Measurements from ENCODE around the gene ATP11B. TPM values are rescaled to one million over a fixed set of nuclear protein-coding genes. Genes with fewer than 3 reads are reported as not detected.

Gene ATP11B
- total and polyA plus RNA-seq, 9 donors = 14.2 to 83.4 (median 54.4) TPM

DNA sequence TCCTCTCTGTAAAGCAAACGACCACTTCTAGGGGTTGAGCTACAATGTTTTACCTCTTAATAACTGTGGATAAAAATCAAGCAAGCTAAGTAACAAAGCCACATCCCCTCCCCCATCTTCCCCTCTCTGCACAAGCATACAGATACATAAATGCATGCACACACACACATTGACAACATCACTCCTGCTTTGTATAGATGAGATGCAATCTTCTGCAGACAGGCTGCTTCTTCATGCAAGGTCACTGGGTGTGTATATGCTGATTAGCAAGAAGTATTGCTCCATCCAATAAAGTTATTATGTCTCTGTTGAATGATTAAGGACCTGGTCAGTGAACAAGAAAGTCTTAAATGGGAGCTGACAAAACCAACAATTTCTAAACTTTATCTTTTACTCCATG is 8.8 kb upstream of the ATP11B start:
- Histone ChIP-seq H3K36me3 (no peaks in the 10 kb centered on the region), H3K4me3 (no peak overlapping the region), H3K9me3 (no peaks in the 10 kb centered on the region), H3K27ac (no peak overlapping the region), H3K4me1 (ENCODE audit: insufficient read depth) (no peaks in the 10 kb centered on the region), H3K27me3 (no peaks in the 10 kb centered on the region)
- 14 to 32% (median 17%) methylated on average over 1 of the region's 1 CpG for WGBS, 3 donors
- TF ChIP-seq, protein P1, sequence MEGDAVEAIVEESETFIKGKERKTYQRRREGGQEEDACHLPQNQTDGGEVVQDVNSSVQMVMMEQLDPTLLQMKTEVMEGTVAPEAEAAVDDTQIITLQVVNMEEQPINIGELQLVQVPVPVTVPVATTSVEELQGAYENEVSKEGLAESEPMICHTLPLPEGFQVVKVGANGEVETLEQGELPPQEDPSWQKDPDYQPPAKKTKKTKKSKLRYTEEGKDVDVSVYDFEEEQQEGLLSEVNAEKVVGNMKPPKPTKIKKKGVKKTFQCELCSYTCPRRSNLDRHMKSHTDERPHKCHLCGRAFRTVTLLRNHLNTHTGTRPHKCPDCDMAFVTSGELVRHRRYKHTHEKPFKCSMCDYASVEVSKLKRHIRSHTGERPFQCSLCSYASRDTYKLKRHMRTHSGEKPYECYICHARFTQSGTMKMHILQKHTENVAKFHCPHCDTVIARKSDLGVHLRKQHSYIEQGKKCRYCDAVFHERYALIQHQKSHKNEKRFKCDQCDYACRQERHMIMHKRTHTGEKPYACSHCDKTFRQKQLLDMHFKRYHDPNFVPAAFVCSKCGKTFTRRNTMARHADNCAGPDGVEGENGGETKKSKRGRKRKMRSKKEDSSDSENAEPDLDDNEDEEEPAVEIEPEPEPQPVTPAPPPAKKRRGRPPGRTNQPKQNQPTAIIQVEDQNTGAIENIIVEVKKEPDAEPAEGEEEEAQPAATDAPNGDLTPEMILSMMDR (IDR thresholded peaks at IDR 0.05) = no peak
- TF ChIP-seq POLR2A (IDR thresholded peaks at IDR 0.05) (no peak), EP300 (IDR thresholded peaks at IDR 0.05) (no peak)
- no peak for DNase-seq
- intact Hi-C loops (cut with DNase I) = no loop called here

DNA sequence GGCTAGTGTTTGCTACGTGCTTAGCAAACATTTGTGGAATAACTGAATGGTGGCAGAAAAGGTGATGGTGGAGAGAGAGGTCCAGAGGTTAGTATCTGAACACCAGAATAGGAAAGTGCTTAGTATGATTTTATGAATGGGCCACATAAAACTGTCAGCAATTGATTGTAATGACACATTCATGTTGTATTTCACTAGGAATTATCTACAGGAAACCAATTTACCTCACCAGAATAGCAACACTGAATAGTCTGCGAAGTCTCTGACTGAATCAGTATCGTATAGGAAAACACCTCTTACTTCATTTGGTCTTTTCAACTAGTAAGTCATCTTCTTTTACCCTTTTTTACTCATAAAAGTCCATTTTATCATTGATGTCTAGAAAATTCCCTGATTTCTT is 8.2 kb upstream of the ATP11B start:
- DNase-seq = no peak
- TF ChIP-seq POLR2A (IDR thresholded peaks at IDR 0.05) (no peak), EP300 (IDR thresholded peaks at IDR 0.05) (no peak)
- TF ChIP-seq, protein P1 (IDR thresholded peaks at IDR 0.05) = no peak
- Histone ChIP-seq H3K27ac (no peak overlapping the region), H3K4me3 (no peak overlapping the region), H3K9me3 (no peaks in the 10 kb centered on the region), H3K4me1 (ENCODE audit: insufficient read depth) (no peaks in the 10 kb centered on the region), H3K27me3 (no peaks in the 10 kb centered on the region), H3K36me3 (no peaks in the 10 kb centered on the region)
- 85 to 91% (median 88%) methylated on average over 3 of the region's 3 CpGs for WGBS, 3 donors
- intact Hi-C loops (cut with DNase I) = no loop called here

DNA sequence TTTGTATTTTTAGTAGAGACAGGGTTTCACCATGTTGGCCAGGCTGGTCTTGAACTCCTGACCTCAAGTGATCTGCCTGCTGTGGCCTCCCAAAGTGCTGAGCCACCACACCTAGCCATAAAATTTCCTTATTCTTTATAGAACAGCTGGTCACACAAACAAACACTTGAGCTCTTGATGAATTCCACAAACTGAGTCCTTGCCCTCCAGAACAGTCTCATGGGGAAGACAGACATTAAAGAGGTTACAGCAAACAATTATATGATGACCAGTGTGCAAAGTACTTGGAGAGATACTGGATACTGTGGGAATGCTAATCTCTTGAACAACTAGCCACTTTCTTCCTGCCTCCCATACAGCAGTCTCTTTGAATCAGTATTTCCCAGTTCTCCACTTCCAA is 7.5 kb upstream of the ATP11B start:
- Histone ChIP-seq H3K27me3 (no peaks in the 10 kb centered on the region), H3K4me1 (ENCODE audit: insufficient read depth) (no peaks in the 10 kb centered on the region), H3K27ac (no peak overlapping the region), H3K4me3 (no peak overlapping the region), H3K36me3 (no peaks in the 10 kb centered on the region), H3K9me3 (no peaks in the 10 kb centered on the region)
- TF ChIP-seq, protein P1 (IDR thresholded peaks at IDR 0.05) = no peak
- TF ChIP-seq POLR2A (IDR thresholded peaks at IDR 0.05) = no peak
- intact Hi-C loops (cut with DNase I) = no loop called here
- DNase-seq = no peak

DNA sequence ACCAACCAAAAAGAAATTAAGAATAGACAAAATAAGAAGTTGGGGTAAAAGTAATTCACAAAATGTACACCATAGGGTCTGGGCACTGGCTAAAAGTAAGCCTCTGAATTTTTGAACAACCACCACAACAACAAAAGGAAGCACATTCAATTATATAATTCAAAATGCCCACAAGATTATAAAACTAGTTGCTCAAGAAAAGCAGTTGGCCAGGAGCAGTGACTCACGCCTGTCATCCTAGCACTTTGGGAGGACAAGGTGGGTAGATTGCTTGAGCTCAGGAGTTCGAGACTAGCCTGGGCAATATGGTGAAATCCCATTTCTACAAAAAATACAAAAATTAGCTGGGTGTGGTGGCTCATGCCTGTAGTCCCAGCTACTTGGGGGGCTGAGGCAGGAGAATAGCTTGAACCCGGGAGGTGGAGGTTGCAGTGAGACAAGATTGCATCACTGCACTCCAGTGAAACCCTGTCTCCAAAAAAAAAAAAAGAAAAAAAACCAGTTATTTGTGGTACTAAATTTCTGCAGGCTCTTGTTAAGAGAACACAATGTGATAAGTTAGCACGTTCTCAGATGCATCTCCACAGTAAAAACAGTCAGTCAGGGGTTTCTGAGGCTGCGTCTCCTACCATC is 6.6 kb upstream of the ATP11B start:
- no peak for DNase-seq
- 64 to 71% (median 66%) methylated on average over 5 of the region's 5 CpGs for WGBS, 3 donors
- no peak overlapping the region for H3K27ac ChIP-seq

More for the DNA sequence above, 6.6 kb upstream of the ATP11B start:
- Histone ChIP-seq H3K9me3 (no peaks in the 10 kb centered on the region), H3K36me3 (no peaks in the 10 kb centered on the region), H3K4me3 (no peak overlapping the region), H3K4me1 (ENCODE audit: insufficient read depth) (no peaks in the 10 kb centered on the region), H3K27me3 (no peaks in the 10 kb centered on the region)
- intact Hi-C loops (cut with DNase I) = no loop called here
- TF ChIP-seq EP300 (IDR thresholded peaks at IDR 0.05) = no peak
- TF ChIP-seq, protein P1 (IDR thresholded peaks at IDR 0.05) = no peak
- no peak for TF ChIP-seq POLR2A (IDR thresholded peaks at IDR 0.05)
